GM10266 (cell line): ENCODE measurements around the gene ZMIZ1.

Source experiments
- DNase-seq: peaks from one replicate; pipeline ENCODE4 v3.0.0; 2012; ENCODE audit errors: extremely low spot score
- CTCF ChIP-seq: IDR thresholded peaks from 2 replicates; pipeline ENCODE4 v1.5.1; 2012; ENCODE audit warnings: mild to moderate bottlenecking, low read depth; ENCODE audit not compliant: control insufficient read depth, insufficient read depth; ENCODE audit errors: missing control alignments

The ZMIZ1 gene

GRCh38 chr10:79059859-79060379 lies 8.8 kb upstream of the ZMIZ1 start:
- TF ChIP-seq CTCF: no peak
- DNase-seq: no peak

- DNase-seq: no peak
- TF ChIP-seq CTCF: no peak
These were observed 8.0 kb upstream of the ZMIZ1 start for GRCh38 chr10:79060641-79061255.

GRCh38 chr10:79061441-79062315 lies 7.1 kb upstream of the ZMIZ1 start:
- no peak for TF ChIP-seq CTCF
- DNase-seq: no peak

- no peak for TF ChIP-seq CTCF
- no peak for DNase-seq
These were observed 5.7 kb upstream of the ZMIZ1 start for GRCh38 chr10:79063071-79063491.

- TF ChIP-seq CTCF: no peak
- no peak for DNase-seq
These were observed 4.9 kb upstream of the ZMIZ1 start for GRCh38 chr10:79063661-79064492.

GRCh38 chr10:79065091-79065551 lies 3.6 kb upstream of the ZMIZ1 start:
- no peak for DNase-seq
- TF ChIP-seq CTCF: no peak
